ENCODE measurements around the gene RHBDD3.
"Not testable (repeated sequence)": the region's sequence is repeated elsewhere in the genome, so short reads cannot be mapped to it uniquely, and the experiment has no call there.

RHBDD3 gene

DNA sequence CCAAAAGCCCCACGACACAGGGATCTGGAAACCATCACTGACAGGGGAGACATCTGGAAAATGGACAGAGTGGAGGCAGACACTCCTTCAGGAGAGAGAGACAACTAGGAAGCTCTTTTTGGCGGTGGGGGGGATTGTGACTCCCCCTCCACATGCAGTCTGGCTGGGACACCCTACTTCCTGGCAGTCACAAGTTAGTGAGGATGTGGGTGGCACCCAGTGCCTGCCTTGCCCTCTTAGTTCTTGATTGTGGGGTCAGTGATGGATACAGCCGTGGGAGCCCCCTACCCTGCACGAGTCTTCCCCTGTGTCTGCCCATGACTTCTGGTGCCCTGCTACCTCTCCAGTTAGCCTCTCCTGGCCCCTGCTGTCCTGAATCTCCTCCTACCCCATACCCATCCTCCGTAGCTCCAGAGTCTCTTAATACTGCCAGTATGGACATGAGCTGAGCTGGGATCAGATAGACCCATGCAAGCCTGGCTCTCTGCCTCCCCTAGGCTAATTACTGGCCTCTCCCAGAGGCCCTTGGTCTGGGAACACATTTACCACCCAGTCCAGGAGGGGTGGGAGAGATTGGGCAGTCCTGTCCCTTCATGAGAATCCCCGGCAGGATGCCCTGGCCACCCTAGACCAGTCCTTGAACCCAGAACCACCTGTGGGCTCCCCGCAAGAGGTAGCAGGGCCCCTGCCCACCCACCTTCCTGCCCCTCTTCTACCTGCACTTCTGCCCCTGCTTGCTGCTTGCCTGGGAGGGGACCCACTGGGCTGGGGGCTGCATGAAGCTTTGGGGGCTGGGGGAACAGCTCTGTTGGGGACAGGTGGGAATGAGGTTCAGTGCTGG, 22.8 kb downstream of the RHBDD3 start:
- no peak for DNase-seq
- peaks cover 38% of the 10 kb centered on the region for H3K9me3 Mint-ChIP-seq
- peaks cover 10% of the 10 kb centered on the region for H3K4me1 Mint-ChIP-seq
- H3K27me3 Mint-ChIP-seq (ENCODE audit: low read depth, poor library complexity) = peaks cover 12% of the 10 kb centered on the region
- TF ChIP-seq, protein P1, sequence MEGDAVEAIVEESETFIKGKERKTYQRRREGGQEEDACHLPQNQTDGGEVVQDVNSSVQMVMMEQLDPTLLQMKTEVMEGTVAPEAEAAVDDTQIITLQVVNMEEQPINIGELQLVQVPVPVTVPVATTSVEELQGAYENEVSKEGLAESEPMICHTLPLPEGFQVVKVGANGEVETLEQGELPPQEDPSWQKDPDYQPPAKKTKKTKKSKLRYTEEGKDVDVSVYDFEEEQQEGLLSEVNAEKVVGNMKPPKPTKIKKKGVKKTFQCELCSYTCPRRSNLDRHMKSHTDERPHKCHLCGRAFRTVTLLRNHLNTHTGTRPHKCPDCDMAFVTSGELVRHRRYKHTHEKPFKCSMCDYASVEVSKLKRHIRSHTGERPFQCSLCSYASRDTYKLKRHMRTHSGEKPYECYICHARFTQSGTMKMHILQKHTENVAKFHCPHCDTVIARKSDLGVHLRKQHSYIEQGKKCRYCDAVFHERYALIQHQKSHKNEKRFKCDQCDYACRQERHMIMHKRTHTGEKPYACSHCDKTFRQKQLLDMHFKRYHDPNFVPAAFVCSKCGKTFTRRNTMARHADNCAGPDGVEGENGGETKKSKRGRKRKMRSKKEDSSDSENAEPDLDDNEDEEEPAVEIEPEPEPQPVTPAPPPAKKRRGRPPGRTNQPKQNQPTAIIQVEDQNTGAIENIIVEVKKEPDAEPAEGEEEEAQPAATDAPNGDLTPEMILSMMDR (IDR thresholded peaks at IDR 0.05) = no peak
- H3K27ac Mint-ChIP-seq = peak overlapping the region; percentile 74
- H3K36me3 Mint-ChIP-seq (ENCODE audit: low read depth) = peaks cover 62% of the 10 kb centered on the region
- no peak overlapping the region for H3K4me3 Mint-ChIP-seq

DNA sequence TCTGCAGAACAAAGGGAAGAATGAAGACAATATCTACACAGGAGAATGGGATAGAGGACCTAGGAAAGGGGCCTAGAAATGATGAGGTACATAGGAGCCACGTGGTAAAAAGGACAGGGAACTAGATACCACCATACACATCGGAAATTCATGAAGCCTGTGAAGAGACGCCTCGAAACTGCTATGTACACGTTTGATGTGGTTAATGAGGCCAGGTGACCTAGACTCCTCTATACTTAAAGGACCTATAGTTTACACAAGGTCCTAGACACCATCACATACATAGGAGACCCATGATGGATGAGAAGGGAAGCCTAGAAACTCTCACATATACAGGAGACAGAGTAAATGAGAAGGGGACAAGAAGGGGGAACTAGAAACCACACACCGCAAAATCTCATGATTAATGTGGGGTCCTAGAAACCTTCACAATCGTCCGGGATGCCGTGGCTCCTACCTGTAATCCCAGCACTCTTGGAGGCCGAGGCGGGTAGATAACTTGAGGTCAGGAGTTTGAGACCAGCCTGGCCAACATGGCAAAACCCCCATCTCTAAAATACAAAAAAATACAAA, 23.8 kb downstream of the RHBDD3 start:
- no peak for DNase-seq
- H3K27ac Mint-ChIP-seq = no peak overlapping the region
- peaks cover 69% of the 10 kb centered on the region for H3K36me3 Mint-ChIP-seq (ENCODE audit: low read depth)
- peaks cover 10% of the 10 kb centered on the region for H3K4me1 Mint-ChIP-seq
- peaks cover 48% of the 10 kb centered on the region for H3K9me3 Mint-ChIP-seq
- peaks cover 12% of the 10 kb centered on the region for H3K27me3 Mint-ChIP-seq (ENCODE audit: low read depth, poor library complexity)
- TF ChIP-seq, protein P1 (IDR thresholded peaks at IDR 0.05) = no peak
- H3K4me3 Mint-ChIP-seq = no peak overlapping the region

DNA sequence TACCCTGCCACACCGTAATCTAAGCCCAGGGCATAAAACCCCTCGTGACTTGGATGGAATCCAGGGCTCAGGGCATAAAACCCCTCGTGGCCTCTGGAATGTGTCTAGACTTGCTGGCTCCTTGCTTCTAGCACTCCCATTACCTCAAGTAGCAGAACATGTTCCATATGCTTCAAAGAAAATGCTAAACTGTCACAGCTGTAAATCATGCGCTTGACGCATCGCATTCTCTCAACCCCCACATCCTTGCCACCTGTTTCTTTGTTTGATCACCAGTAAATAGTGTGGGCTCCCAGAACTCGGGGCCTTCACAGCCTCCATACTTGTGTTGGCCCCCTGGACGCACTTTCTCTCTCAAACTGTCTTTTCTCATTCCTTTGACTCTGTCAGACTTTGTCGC, 27.3 kb downstream of the RHBDD3 start:
- DNase-seq = not testable (repeated sequence)
- H3K36me3 Mint-ChIP-seq (ENCODE audit: low read depth) = peaks cover 67% of the 10 kb centered on the region

DNA sequence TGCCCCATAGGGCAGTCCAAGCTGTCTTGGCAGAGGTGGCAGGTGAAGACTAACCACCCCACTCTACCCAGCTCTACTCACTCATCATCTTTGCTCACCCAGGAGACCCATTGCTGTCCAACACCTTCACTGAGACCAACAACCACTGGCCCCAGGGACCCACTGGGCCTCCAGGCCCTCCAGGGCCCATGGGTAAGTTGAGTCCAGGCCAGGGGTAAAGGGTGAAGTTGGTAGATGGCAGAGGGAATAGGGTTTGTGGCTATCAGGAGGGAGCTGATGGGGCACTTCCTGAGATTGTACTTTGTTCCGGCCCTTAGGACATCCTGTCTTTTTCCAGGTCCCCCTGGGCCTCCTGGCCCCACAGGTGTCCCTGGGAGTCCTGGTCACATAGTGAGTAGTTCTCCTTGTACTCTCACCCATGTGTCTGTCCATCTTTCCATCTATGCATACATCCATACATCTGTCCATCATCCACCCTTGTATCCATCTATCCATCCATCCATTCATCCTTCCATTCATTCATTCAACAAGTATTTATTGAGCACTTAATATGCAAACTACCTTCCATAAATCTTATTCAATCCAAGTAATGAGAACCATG, 34.4 kb downstream of the RHBDD3 start:
- H3K27me3 Mint-ChIP-seq (ENCODE audit: low read depth, poor library complexity) = no peaks in the 10 kb centered on the region
- H3K27ac Mint-ChIP-seq = no peak overlapping the region
- H3K4me1 Mint-ChIP-seq = no peaks in the 10 kb centered on the region
- peaks cover 18% of the 10 kb centered on the region for H3K9me3 Mint-ChIP-seq
- TF ChIP-seq, protein P1 (IDR thresholded peaks at IDR 0.05) = no peak
- H3K36me3 Mint-ChIP-seq (ENCODE audit: low read depth) = peaks cover 28% of the 10 kb centered on the region
- H3K4me3 Mint-ChIP-seq = no peak overlapping the region
- no peak for DNase-seq

More for the DNA sequence above, 27.3 kb downstream of the RHBDD3 start:
- H3K27ac Mint-ChIP-seq; H3K4me1 Mint-ChIP-seq; H3K27me3 Mint-ChIP-seq (ENCODE audit: low read depth, poor library complexity); H3K4me3 Mint-ChIP-seq: not testable (repeated sequence)
- peaks cover 60% of the 10 kb centered on the region for H3K9me3 Mint-ChIP-seq

DNA sequence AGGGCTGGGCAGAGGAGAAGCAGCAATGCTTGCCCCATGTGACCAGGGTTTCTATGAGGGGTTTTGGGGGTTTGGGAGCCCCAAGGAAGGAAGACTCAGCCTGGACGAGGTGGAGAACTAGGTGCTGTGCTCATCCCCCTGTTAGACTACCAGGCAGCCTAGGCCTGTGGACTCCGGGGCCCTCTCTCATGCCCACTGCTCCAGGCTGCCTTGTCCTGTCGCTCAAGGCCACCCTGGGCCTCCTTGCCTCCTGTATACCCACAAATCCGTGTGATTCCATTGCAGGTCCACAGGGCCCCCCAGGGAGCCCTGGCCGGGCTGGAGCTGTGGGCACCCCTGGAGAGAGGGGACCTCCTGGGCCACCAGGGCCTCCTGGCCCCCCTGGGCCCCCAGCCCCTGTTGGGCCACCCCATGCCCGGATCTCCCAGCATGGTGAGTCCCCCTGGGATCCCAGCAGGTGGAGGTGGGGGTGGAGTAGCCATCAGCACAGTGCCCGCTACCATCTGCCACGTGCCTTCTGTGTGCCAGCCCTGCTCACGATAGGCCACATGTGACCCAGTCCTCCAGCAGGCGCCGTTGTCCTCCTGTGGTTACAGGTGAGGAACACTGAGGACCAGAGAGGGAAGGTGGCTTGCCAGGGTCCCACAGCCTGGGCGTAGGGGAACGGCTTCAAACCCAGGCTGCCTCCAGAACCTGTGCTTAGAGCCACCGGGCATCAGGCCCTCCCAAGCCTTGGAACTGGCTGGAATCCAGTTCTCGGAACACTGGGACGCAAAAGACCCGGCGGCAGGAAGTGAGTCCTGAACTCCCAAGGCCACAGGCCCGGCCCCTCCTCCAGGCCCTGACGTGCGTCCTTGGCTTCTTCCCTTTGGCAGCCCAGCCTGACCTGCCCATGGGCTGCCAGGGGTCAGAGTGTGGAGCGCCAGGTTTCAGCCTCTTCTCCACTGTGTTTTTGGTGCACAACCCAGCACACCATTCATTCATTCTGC, 35.5 kb downstream of the RHBDD3 start:
- no peak for DNase-seq
- peaks cover 21% of the 10 kb centered on the region for H3K36me3 Mint-ChIP-seq (ENCODE audit: low read depth)
- TF ChIP-seq, protein P1 (IDR thresholded peaks at IDR 0.05) = no peak
- no peaks in the 10 kb centered on the region for H3K27me3 Mint-ChIP-seq (ENCODE audit: low read depth, poor library complexity)
- H3K27ac Mint-ChIP-seq = peak overlapping the region; percentile 25
- H3K4me3 Mint-ChIP-seq = no peak overlapping the region
- H3K4me1 Mint-ChIP-seq = no peaks in the 10 kb centered on the region
- peaks cover 11% of the 10 kb centered on the region for H3K9me3 Mint-ChIP-seq
